DND-41 (cell line): ENCODE measurements around the gene PACS2.

Experiments
- ATAC-seq: fragments of 200-7000 bp; cut with Tn5 transposase; 3 replicates; pipeline ENCODE4 v1.9.1; 2021; ENCODE audit warnings: low read depth; ENCODE audit not compliant: insufficient read depth
- DNase-seq: peaks from one replicate; pipeline ENCODE4 v3.0.0-alpha.2; 2020
- H2AFZ ChIP-seq: 2 replicates; pipeline ENCODE4 v1.6.0; 2012; ENCODE audit warnings: low read depth, low read length
- H3K27ac ChIP-seq: 2 replicates; pipeline ENCODE4 v1.5.1; 2012; ENCODE audit warnings: low read length, inconsistent platforms
- H3K27me3 ChIP-seq: fragments of 200-600 bp; sonication (generic); 2 replicates; pipeline ENCODE4 v1.6.0; 2012; ENCODE audit warnings: low read length, mild to moderate bottlenecking, inconsistent platforms; ENCODE audit not compliant: insufficient read depth, poor library complexity
- H3K36me3 ChIP-seq: 2 replicates; pipeline ENCODE4 v1.5.1; 2012; ENCODE audit warnings: low read length, inconsistent platforms; ENCODE audit not compliant: insufficient read depth
- H3K4me1 ChIP-seq: 2 replicates; pipeline ENCODE4 v1.5.1; 2012; ENCODE audit warnings: mild to moderate bottlenecking, low read length; ENCODE audit not compliant: insufficient read depth
- H3K4me2 ChIP-seq: 2 replicates; pipeline ENCODE4 v1.6.0; 2012; ENCODE audit warnings: mild to moderate bottlenecking, moderate library complexity, low read length, inconsistent platforms; ENCODE audit not compliant: insufficient read depth
- H3K4me3 ChIP-seq, 2 experiments: fragments of 200-600 bp in 1 of 2; shearing (Covaris generic) in 1 of 2; 2 replicates each; pipeline ENCODE4 v1.5.1; 2012 to 2016; ENCODE audit warnings: inconsistent platforms in 2 of 2, low read length in 2 of 2, mild to moderate bottlenecking in 2 of 2, low read depth in 1 of 2, moderate library complexity in 1 of 2
- H3K79me2 ChIP-seq: 2 replicates; pipeline ENCODE4 v1.6.0; 2012; ENCODE audit warnings: low read length, inconsistent platforms; ENCODE audit not compliant: insufficient read depth
- H3K9ac ChIP-seq: 2 replicates; pipeline ENCODE4 v1.6.0; 2012; ENCODE audit warnings: low read depth, mild to moderate bottlenecking, inconsistent platforms, low read length, moderate library complexity
- H3K9me3 ChIP-seq: 2 replicates; pipeline ENCODE4 v1.5.1; 2012; ENCODE audit warnings: low read length, moderate library complexity, mild to moderate bottlenecking, inconsistent platforms; ENCODE audit not compliant: insufficient read depth, severe bottlenecking
- H4K20me1 ChIP-seq: 2 replicates; pipeline ENCODE4 v1.6.0; 2012; ENCODE audit warnings: low read length; ENCODE audit not compliant: insufficient read depth
- CTCF ChIP-seq: IDR thresholded peaks from 2 replicates; pipeline ENCODE4 v1.5.1; 2012; ENCODE audit warnings: borderline replicate concordance, low read length, moderate library complexity, mild to moderate bottlenecking; ENCODE audit not compliant: poor library complexity, severe bottlenecking; ENCODE audit errors: extremely low read depth
- EZH2 ChIP-seq: IDR thresholded peaks from 3 replicates; pipeline ENCODE4 v1.6.1; 2012; ENCODE audit warnings: borderline replicate concordance, low read depth, mild to moderate bottlenecking, moderate library complexity, low read length, inconsistent platforms; ENCODE audit not compliant: severe bottlenecking

The PACS2 gene

GRCh38 chr14:105422695-105423487 is 108.3 kb downstream of the PACS2 start:
- H3K4me2 ChIP-seq = peak overlapping the region; percentile 96
- DNase-seq (no peak), ATAC-seq (no peak)
- peaks cover 91% of the 10 kb centered on the region for H3K79me2 ChIP-seq
- H3K4me1 ChIP-seq = peaks cover 41% of the 10 kb centered on the region
- no peak overlapping the region for H2AFZ ChIP-seq
- peaks cover 71% of the 10 kb centered on the region for H4K20me1 ChIP-seq
- 0 out of 4 replicates have a peak overlapping the region, but pooled peaks of 1 of the 2 experiments have one; percentile 5 for H3K4me3 ChIP-seq
- H3K9ac ChIP-seq = 0 out of 2 replicates have a peak overlapping the region, but pooled peaks have one; percentile 98
- no peak overlapping the region for H3K27ac ChIP-seq
- H3K9me3 ChIP-seq = no peaks in the 10 kb centered on the region
- TF ChIP-seq CTCF (no peak), EZH2 (no peak)
- H3K36me3 ChIP-seq = peaks cover 69% of the 10 kb centered on the region
- no peaks in the 10 kb centered on the region for H3K27me3 ChIP-seq

GRCh38 chr14:105423488-105424195 is 109.1 kb downstream of the PACS2 start:
- Histone ChIP-seq H3K4me3 (no peak overlapping the region), H3K27me3 (no peaks in the 10 kb centered on the region), H3K36me3 (peaks cover 76% of the 10 kb centered on the region), H3K4me2 (peak overlapping the region; percentile 31; the same call in 1 of the 2 replicates), H3K4me1 (peaks cover 35% of the 10 kb centered on the region), H4K20me1 (peaks cover 78% of the 10 kb centered on the region), H3K27ac (no peak overlapping the region), H3K9me3 (no peaks in the 10 kb centered on the region), H3K9ac (no peak overlapping the region), H2AFZ (no peak overlapping the region), H3K79me2 (peaks cover 95% of the 10 kb centered on the region)
- DNase-seq (no peak), ATAC-seq (no peak)
- no peak for TF ChIP-seq CTCF
- TF ChIP-seq EZH2 = no peak

GRCh38 chr14:105424861-105425260 is 110.3 kb downstream of the PACS2 start:
- no peak for ATAC-seq
- no peak overlapping the region for H2AFZ ChIP-seq
- H3K4me1 ChIP-seq = peaks cover 26% of the 10 kb centered on the region
- peaks cover 85% of the 10 kb centered on the region for H4K20me1 ChIP-seq
- no peak overlapping the region for H3K4me3 ChIP-seq
- DNase-seq = no peak
- no peak overlapping the region for H3K4me2 ChIP-seq
- peaks cover 94% of the 10 kb centered on the region for H3K79me2 ChIP-seq
- no peak overlapping the region for H3K9ac ChIP-seq
- no peak overlapping the region for H3K27ac ChIP-seq
- TF ChIP-seq EZH2 (no peak), CTCF (no peak)
- peaks cover 80% of the 10 kb centered on the region for H3K36me3 ChIP-seq
- no peaks in the 10 kb centered on the region for H3K9me3 ChIP-seq
- no peaks in the 10 kb centered on the region for H3K27me3 ChIP-seq
